ENCODE results near the gene PPP3R1. TPM values are rescaled to one million over a fixed set of nuclear protein-coding genes. Genes with fewer than 3 reads are reported as not detected.

Gene PPP3R1
- total RNA-seq, 2 experiments from 2014 or later, result 65.4 to 66.0 TPM

- H3K4me1 Mint-ChIP-seq, result peaks cover 19% of the 10 kb centered on the region
- peaks cover 13% of the 10 kb centered on the region for H3K36me3 Mint-ChIP-seq
- ATAC-seq (ENCODE audit: low read depth), result no peak
These were observed 1.6 kb downstream of the PPP3R1 start for GRCh38 chr2:68250652-68251186.

DNA sequence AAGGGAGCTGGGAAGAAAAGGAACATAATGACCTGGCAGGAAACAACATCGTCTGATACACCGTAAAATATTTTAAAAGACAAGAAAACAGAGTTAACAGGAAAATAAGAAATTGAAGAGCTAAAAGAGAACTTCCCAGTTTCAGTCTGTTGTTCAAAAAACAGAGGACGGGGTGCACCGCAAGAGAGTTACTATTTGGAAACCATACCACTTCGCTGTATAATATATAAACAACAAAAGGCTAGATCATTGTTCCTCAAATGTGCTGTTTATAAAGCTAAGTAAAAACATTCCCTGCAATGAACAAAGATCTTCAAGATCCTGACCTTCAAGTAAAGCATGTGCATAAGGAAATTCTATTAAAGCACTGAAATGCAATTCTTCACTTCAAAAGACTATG, 2.1 kb downstream of the PPP3R1 start:
- Mint-ChIP-seq H3K9me3 (no peaks in the 10 kb centered on the region), H3K4me1 (peaks cover 18% of the 10 kb centered on the region), H3K27ac (peak overlapping the region; percentile 93), H3K27me3 (no peaks in the 10 kb centered on the region), H3K4me3 (peak overlapping the region; percentile 88), H3K36me3 (peaks cover 13% of the 10 kb centered on the region)
- POLR2A ChIA-PET, result interaction anchor here (0.8 to 1.3 kb wide), 2 partner anchors 8 to 11 kb away, joined by 3 read pairs; no protein-coding TSS in a partner anchor
- no peak for ATAC-seq (ENCODE audit: low read depth)
- DNase-seq, result no peak

More at GRCh38 chr2:68250652-68251186, 1.6 kb downstream of the PPP3R1 start:
- no peaks in the 10 kb centered on the region for H3K9me3 Mint-ChIP-seq
- no peak for DNase-seq
- H3K27ac Mint-ChIP-seq, result peak overlapping the region; percentile 93
- H3K4me3 Mint-ChIP-seq, result peak overlapping the region; percentile 88
- POLR2A ChIA-PET, result interaction anchor here (0.8 to 1.3 kb wide), 3 partner anchors 9 to 94 kb away, joined by 3 to 4 read pairs (median 3); no protein-coding TSS in a partner anchor
- H3K27me3 Mint-ChIP-seq, result no peaks in the 10 kb centered on the region

DNA sequence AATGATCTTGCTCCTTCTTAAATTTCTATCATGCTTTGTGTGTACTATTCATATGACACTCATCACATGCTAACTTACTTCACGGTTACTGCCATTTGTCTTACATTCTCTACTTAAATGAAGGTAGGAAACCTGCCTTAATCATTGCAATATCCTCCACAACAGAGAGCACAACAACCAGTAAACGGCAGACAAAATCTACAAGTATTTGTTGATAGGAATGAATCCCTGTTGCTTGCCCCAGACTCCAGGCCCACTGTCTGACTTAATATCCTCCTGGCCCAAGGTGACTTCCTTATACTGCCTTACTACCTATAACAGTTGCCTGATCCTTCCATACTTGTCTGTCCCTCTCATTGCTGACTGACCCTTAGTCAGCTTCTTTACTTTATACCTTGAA, 3.5 kb downstream of the PPP3R1 start:
- POLR2A ChIA-PET, result no interaction called here
- ATAC-seq (ENCODE audit: low read depth) (no peak), DNase-seq (no peak)
- Mint-ChIP-seq H3K27me3 (no peaks in the 10 kb centered on the region), H3K9me3 (no peaks in the 10 kb centered on the region), H3K4me1 (peaks cover 9% of the 10 kb centered on the region), H3K27ac (no peak overlapping the region), H3K4me3 (no peak overlapping the region), H3K36me3 (peaks cover 13% of the 10 kb centered on the region)

- DNase-seq (no peak), ATAC-seq (ENCODE audit: low read depth) (no peak)
- POLR2A ChIA-PET, result no interaction called here
- no peaks in the 10 kb centered on the region for H3K9me3 Mint-ChIP-seq
- no peaks in the 10 kb centered on the region for H3K27me3 Mint-ChIP-seq
- H3K27ac Mint-ChIP-seq, result no peak overlapping the region
- no peak overlapping the region for H3K4me3 Mint-ChIP-seq
- H3K36me3 Mint-ChIP-seq, result peaks cover 13% of the 10 kb centered on the region
- peaks cover 7% of the 10 kb centered on the region for H3K4me1 Mint-ChIP-seq
These were observed 4.0 kb downstream of the PPP3R1 start for GRCh38 chr2:68248361-68248760.

DNA sequence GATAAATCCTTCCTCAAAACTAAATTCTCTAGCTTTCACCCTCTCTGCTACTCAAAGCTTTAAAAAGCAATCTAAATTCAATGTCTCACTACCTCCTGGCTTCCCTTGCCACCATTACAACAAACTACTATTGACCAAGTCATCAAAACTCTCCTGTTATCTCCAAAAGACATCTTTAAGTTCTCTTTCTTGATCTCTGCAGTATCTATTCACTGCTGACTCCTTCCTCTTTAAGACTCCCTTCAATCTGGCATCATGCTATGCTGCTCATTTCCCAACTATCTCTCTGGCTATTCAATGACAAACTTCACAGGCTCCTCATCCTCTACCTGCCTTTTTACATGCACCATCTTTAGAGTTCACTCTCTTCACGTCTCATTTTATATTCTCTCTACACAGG, 5.9 kb downstream of the PPP3R1 start:
- Mint-ChIP-seq H3K9me3 (no peaks in the 10 kb centered on the region), H3K36me3 (peaks cover 10% of the 10 kb centered on the region), H3K27ac (no peak overlapping the region), H3K4me3 (no peak overlapping the region), H3K4me1 (peaks cover 9% of the 10 kb centered on the region), H3K27me3 (no peaks in the 10 kb centered on the region)
- POLR2A ChIA-PET, result no interaction called here
- no peak for DNase-seq
- no peak for ATAC-seq (ENCODE audit: low read depth)

DNA sequence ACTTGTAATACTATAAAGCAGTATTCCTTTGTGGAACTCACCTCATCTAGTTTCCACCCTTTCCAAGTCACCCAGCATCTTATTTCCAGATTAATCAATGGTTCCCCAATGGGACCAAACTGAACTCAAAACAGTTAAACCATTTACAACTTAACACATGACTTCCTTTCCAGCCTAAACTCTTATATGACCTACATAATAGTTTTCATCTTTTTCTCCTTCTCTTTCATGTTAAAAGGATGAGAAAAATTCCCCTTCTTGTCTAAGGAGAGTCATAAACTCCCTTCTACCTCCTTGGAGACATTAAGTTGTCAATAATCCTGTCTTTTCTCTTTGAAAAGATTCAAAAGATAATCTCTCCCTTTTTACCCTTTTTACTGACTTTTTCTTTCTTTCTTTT, 6.7 kb downstream of the PPP3R1 start:
- DNase-seq (no peak), ATAC-seq (ENCODE audit: low read depth) (no peak)
- no peaks in the 10 kb centered on the region for H3K9me3 Mint-ChIP-seq
- H3K4me3 Mint-ChIP-seq, result no peak overlapping the region
- no peak overlapping the region for H3K27ac Mint-ChIP-seq
- H3K4me1 Mint-ChIP-seq, result peaks cover 8% of the 10 kb centered on the region
- peaks cover 5% of the 10 kb centered on the region for H3K36me3 Mint-ChIP-seq
- no peaks in the 10 kb centered on the region for H3K27me3 Mint-ChIP-seq
- POLR2A ChIA-PET, result no interaction called here

DNA sequence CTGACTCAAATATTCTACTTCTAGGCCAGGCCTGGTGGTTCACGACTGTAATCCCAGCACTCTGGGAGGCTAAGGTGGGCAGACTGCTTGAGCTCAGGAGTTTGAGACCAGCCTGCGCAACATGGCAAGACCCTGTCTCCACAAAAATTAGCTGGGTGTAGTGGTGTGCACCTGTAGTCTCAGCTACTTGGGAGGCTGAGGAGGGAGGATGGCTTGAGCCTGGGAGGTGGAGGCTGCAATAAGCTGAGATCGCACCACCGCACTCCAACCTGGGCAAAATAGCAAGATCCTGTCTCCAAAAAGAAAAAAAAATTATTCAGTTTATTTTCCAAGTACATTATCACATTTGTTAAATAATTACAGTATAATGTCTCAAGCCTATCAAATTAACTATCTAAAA, 7.3 kb downstream of the PPP3R1 start:
- Mint-ChIP-seq H3K36me3 (peaks cover 2% of the 10 kb centered on the region), H3K4me3 (no peak overlapping the region), H3K4me1 (peaks cover 10% of the 10 kb centered on the region), H3K9me3 (no peaks in the 10 kb centered on the region), H3K27ac (no peak overlapping the region), H3K27me3 (no peaks in the 10 kb centered on the region)
- ATAC-seq (ENCODE audit: low read depth) (no peak), DNase-seq (no peak)
- POLR2A ChIA-PET, result no interaction called here

DNA sequence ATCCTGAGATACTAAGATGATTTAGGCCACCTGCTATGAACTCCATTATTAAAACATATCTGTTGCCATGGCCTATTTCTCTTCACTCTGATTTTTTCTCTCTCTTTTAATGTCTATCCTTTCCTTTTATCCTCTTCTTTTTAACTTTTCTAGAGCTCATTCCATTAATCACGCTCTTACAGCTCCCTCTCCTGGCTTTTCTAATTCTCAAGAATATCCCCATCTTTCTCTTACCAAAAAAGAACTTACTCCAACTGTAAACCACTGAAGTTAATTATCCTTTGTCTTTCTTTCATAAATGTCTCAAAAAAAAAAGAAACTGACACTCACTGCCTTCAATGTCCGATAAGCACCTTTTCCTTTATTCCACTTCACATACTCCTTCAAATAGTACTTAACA, 7.9 kb downstream of the PPP3R1 start:
- no peak overlapping the region for H3K27ac Mint-ChIP-seq
- POLR2A ChIA-PET, result no interaction called here
- H3K27me3 Mint-ChIP-seq, result no peaks in the 10 kb centered on the region
- H3K9me3 Mint-ChIP-seq, result no peaks in the 10 kb centered on the region
- H3K4me1 Mint-ChIP-seq, result peaks cover 8% of the 10 kb centered on the region
- ATAC-seq (ENCODE audit: low read depth) (no peak), DNase-seq (no peak)
- peaks cover under 1% of the 10 kb centered on the region for H3K36me3 Mint-ChIP-seq
- no peak overlapping the region for H3K4me3 Mint-ChIP-seq

GRCh38 chr2:68241732-68242131, 10.6 kb downstream of the PPP3R1 start:
- Mint-ChIP-seq H3K9me3 (no peaks in the 10 kb centered on the region), H3K4me3 (no peak overlapping the region), H3K36me3 (peaks cover 5% of the 10 kb centered on the region), H3K4me1 (peaks cover 22% of the 10 kb centered on the region), H3K27ac (no peak overlapping the region), H3K27me3 (no peaks in the 10 kb centered on the region)
- no peak for ATAC-seq (ENCODE audit: low read depth)
- no peak for DNase-seq
- POLR2A ChIA-PET, result interaction anchor here (1.1 kb wide), 1 partner anchor 9 kb away, joined by 3 read pairs; no protein-coding TSS in a partner anchor

- H3K4me1 Mint-ChIP-seq, result peaks cover 27% of the 10 kb centered on the region
- H3K9me3 Mint-ChIP-seq, result no peaks in the 10 kb centered on the region
- H3K27ac Mint-ChIP-seq, result no peak overlapping the region
- DNase-seq (no peak), ATAC-seq (ENCODE audit: low read depth) (no peak)
- POLR2A ChIA-PET, result interaction anchor here (0.5 kb wide), 1 partner anchor 9 kb away, joined by 4 read pairs; no protein-coding TSS in a partner anchor
- H3K4me3 Mint-ChIP-seq, result no peak overlapping the region
- no peaks in the 10 kb centered on the region for H3K27me3 Mint-ChIP-seq
- peaks cover 5% of the 10 kb centered on the region for H3K36me3 Mint-ChIP-seq
These were observed 11.9 kb downstream of the PPP3R1 start for GRCh38 chr2:68240446-68240845.

- Mint-ChIP-seq H3K9me3 (no peaks in the 10 kb centered on the region), H3K27ac (no peak overlapping the region), H3K4me1 (peaks cover 31% of the 10 kb centered on the region), H3K27me3 (no peaks in the 10 kb centered on the region), H3K36me3 (peaks cover 8% of the 10 kb centered on the region), H3K4me3 (no peak overlapping the region)
- POLR2A ChIA-PET, result interaction anchor here (0.7 kb wide), 1 partner anchor 11 kb away, joined by 3 read pairs; no protein-coding TSS in a partner anchor
- DNase-seq (no peak), ATAC-seq (ENCODE audit: low read depth) (no peak)
These were observed 13.1 kb downstream of the PPP3R1 start for GRCh38 chr2:68238955-68239822.

GRCh38 chr2:68237976-68238580, 14.3 kb downstream of the PPP3R1 start:
- POLR2A ChIA-PET, result no interaction called here
- ATAC-seq (ENCODE audit: low read depth) (no peak), DNase-seq (no peak)
- H3K27me3 Mint-ChIP-seq, result no peaks in the 10 kb centered on the region
- peaks cover 29% of the 10 kb centered on the region for H3K4me1 Mint-ChIP-seq
- no peaks in the 10 kb centered on the region for H3K9me3 Mint-ChIP-seq
- no peak overlapping the region for H3K4me3 Mint-ChIP-seq
- no peak overlapping the region for H3K27ac Mint-ChIP-seq
- H3K36me3 Mint-ChIP-seq, result peaks cover 8% of the 10 kb centered on the region

DNA sequence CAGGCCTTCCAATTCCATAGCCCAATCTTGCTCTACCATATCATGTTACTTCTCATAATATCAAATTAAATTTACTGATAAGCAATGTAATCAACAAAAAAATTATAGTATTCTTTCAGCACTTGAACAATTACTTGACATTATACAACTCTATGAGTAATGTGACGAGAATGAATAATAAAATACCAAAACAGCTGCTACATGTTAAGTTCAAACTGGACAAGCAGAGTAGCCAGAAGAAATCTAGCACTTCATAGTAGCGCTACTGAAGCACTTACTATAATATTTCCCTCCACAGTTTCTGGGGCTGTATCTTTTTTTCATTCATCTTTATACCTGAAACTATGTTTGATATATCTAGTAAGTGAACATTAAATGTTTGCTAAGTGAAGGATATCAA, 14.9 kb downstream of the PPP3R1 start:
- ATAC-seq (ENCODE audit: low read depth), result no peak
- Mint-ChIP-seq H3K36me3 (peaks cover 8% of the 10 kb centered on the region), H3K27me3 (no peaks in the 10 kb centered on the region), H3K4me3 (no peak overlapping the region), H3K4me1 (peaks cover 31% of the 10 kb centered on the region), H3K27ac (no peak overlapping the region), H3K9me3 (no peaks in the 10 kb centered on the region)
- DNase-seq, result no peak
- POLR2A ChIA-PET, result no interaction called here
